ENCODE measurements around the gene LSM8. TPM values are rescaled to one million over a fixed set of nuclear protein-coding genes. Genes with fewer than 3 reads are reported as not detected.

The LSM8 gene
- total and polyA plus RNA-seq, 2 donors (not counting 1 experiment from before 2014, with no cell fraction given), result 64.3 to 65.2 TPM

GRCh38 chr7:118175740-118176139 lies 8.2 kb upstream of the LSM8 start:
- H3K27ac ChIP-seq (ENCODE audit: low read length in 2 of 2), result no peak overlapping the region
- no peak overlapping the region for H3K4me2 ChIP-seq (replicated peaks; ENCODE audit: low read depth, low read length, poor library complexity, severe bottlenecking)
- no peak overlapping the region for H3K4me3 ChIP-seq (ENCODE audit: control extremely low read depth in 1 of 5, extremely low read depth in 1 of 5, insufficient read depth in 1 of 5, low read depth in 2 of 5, low read length in 4 of 5)
- peaks cover 0 to 4% (median 4%) of the 10 kb centered on the region in 4 experiments for H3K27me3 ChIP-seq (replicated peaks in 1 of 4; ENCODE audit: control extremely low read depth in 1 of 4, control insufficient read depth in 3 of 4, insufficient read depth in 4 of 4, low read length in 3 of 4)
- intact Hi-C loops (cut with micrococcal nuclease), result no loop called here
- no peak overlapping the region for H3K27ac Mint-ChIP-seq
- H3K4me3 Mint-ChIP-seq, result no peak overlapping the region
- DNase-seq, result no peak
- H3K4me1 Mint-ChIP-seq, result peaks cover 9% of the 10 kb centered on the region
- H3K79me2 ChIP-seq (ENCODE audit: control insufficient read depth, insufficient read depth, low read length), result no peaks in the 10 kb centered on the region
- H3K4me1 ChIP-seq (ENCODE audit: control insufficient read depth in 2 of 2, insufficient read depth in 2 of 2, low read length in 2 of 2), result peaks cover 0 to 6% of the 10 kb centered on the region in 2 donors
- no CpG with 5 or more reads among the region's 2 CpGs for WGBS (ENCODE audit: insufficient coverage)
- no peaks in the 10 kb centered on the region for H4K20me1 ChIP-seq (ENCODE audit: control insufficient read depth, insufficient read depth, low read length, poor library complexity, severe bottlenecking)
- ChIA-PET POLR2A (no interaction called here), CTCF (no interaction called here)
- TF ChIP-seq EZH2 (IDR thresholded peaks at IDR 0.05; ENCODE audit: borderline replicate concordance, insufficient read depth, low read depth, low read length, poor library complexity, severe bottlenecking) (no peak), CTCF (IDR thresholded peaks at IDR 0.05) (no peak)
- no peaks in the 10 kb centered on the region for H3K36me3 ChIP-seq (replicated peaks in 1 of 2; ENCODE audit: control extremely low read depth in 1 of 2, control insufficient read depth in 1 of 2, extremely low read depth in 1 of 2, insufficient read depth in 2 of 2, low read length in 1 of 2)
- no peaks in the 10 kb centered on the region for H3K9me3 Mint-ChIP-seq (ENCODE audit: insufficient read depth)
- H3K27me3 Mint-ChIP-seq, result peaks cover 4% of the 10 kb centered on the region
- no peak for ATAC-seq (ENCODE audit: low read depth)
- H3K9me3 ChIP-seq (ENCODE audit: control extremely low read depth in 1 of 3, control insufficient read depth in 2 of 3, insufficient read depth in 1 of 3, low read length in 2 of 3), result no peaks in the 10 kb centered on the region
- H3K9ac ChIP-seq (ENCODE audit: low read length), result no peak overlapping the region
- no peak overlapping the region for H2AFZ ChIP-seq (ENCODE audit: insufficient read depth, low read depth, low read length, poor library complexity, severe bottlenecking)

- Histone ChIP-seq H3K4me1 (ENCODE audit: control insufficient read depth in 2 of 2, insufficient read depth in 2 of 2, low read length in 2 of 2) (peaks cover 7 to 16% of the 10 kb centered on the region in 2 donors), H3K4me2 (replicated peaks; ENCODE audit: low read depth, low read length, poor library complexity, severe bottlenecking) (no peak overlapping the region), H3K36me3 (replicated peaks in 1 of 2; ENCODE audit: control extremely low read depth in 1 of 2, control insufficient read depth in 1 of 2, extremely low read depth in 1 of 2, insufficient read depth in 2 of 2, low read length in 1 of 2) (no peaks in the 10 kb centered on the region), H4K20me1 (ENCODE audit: control insufficient read depth, insufficient read depth, low read length, poor library complexity, severe bottlenecking) (no peaks in the 10 kb centered on the region), H3K27me3 (replicated peaks in 1 of 4; ENCODE audit: control extremely low read depth in 1 of 4, control insufficient read depth in 3 of 4, insufficient read depth in 4 of 4, low read length in 3 of 4) (no peaks in the 10 kb centered on the region), H3K9ac (ENCODE audit: low read length) (no peak overlapping the region), H2AFZ (ENCODE audit: insufficient read depth, low read depth, low read length, poor library complexity, severe bottlenecking) (no peak overlapping the region), H3K79me2 (ENCODE audit: control insufficient read depth, insufficient read depth, low read length) (peaks cover 20% of the 10 kb centered on the region), H3K27ac (ENCODE audit: low read length in 2 of 2) (no peak overlapping the region), H3K9me3 (ENCODE audit: control extremely low read depth in 1 of 3, control insufficient read depth in 2 of 3, insufficient read depth in 1 of 3, low read length in 2 of 3) (no peaks in the 10 kb centered on the region), H3K4me3 (ENCODE audit: control extremely low read depth in 1 of 5, extremely low read depth in 1 of 5, insufficient read depth in 1 of 5, low read depth in 2 of 5, low read length in 4 of 5) (no peak overlapping the region)
- ATAC-seq (ENCODE audit: low read depth) (no peak), DNase-seq (no peak)
- POLR2A ChIA-PET, result no interaction called here
- Mint-ChIP-seq H3K9me3 (ENCODE audit: insufficient read depth) (no peaks in the 10 kb centered on the region), H3K27me3 (no peaks in the 10 kb centered on the region), H3K4me1 (peaks cover 26% of the 10 kb centered on the region), H3K27ac (no peak overlapping the region), H3K4me3 (no peak overlapping the region)
- TF ChIP-seq CTCF (IDR thresholded peaks at IDR 0.05) (no peak), EZH2 (IDR thresholded peaks at IDR 0.05; ENCODE audit: borderline replicate concordance, insufficient read depth, low read depth, low read length, poor library complexity, severe bottlenecking) (no peak)
- intact Hi-C loops (cut with micrococcal nuclease), result no loop called here
- 35% methylated on average over 2 of the region's 2 CpGs for WGBS (ENCODE audit: insufficient coverage)
- CTCF ChIA-PET, result interaction anchor here (1.6 kb wide), 1 partner anchor 18 kb away, joined by 3 read pairs; no protein-coding TSS in a partner anchor
Measured at GRCh38 chr7:118179191-118179590, 4.8 kb upstream of the LSM8 start.
